LNCAP (cell line): Measurements from ENCODE around the gene CBFA2T3.

Experiments used
- TF ChIP-seq, protein P1 (sequence below): fragments of 450-650 bp; IDR thresholded peaks from 2 replicates; pipeline ENCODE4 v1.5.1; 2017; ENCODE audit warnings: mild to moderate bottlenecking

The CBFA2T3 gene

DNA sequence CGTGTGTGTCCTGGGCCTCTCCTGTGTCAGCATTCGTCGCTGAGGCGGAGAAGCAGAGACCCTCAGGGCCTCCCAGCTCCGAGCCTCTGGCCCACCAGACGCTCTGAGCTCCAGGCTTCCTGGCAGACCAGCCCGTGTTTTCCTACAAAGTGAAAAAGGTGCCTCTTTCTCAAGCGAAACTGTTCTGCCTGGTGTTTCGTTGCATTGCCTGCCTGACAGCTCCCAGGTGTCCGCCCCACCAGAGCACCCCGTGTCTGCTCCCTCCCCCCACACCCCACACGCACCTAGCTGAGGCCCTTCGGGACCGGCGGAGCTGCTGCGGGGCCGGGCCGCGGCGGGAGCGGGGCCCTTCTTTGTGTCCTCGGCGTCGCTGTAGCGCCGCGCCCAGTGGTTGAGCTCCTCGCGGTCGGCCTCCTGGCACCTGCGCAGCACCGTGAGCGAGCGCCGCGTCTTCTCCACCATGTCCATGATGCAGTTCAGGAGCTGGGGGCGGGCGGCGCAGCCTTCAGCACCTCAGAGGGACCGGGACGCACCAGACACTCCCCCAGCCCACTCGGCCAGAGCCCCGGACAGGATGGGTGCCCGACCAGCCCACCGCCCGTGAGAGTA is 95.9 kb downstream of the CBFA2T3 start:
- TF ChIP-seq, protein P1, sequence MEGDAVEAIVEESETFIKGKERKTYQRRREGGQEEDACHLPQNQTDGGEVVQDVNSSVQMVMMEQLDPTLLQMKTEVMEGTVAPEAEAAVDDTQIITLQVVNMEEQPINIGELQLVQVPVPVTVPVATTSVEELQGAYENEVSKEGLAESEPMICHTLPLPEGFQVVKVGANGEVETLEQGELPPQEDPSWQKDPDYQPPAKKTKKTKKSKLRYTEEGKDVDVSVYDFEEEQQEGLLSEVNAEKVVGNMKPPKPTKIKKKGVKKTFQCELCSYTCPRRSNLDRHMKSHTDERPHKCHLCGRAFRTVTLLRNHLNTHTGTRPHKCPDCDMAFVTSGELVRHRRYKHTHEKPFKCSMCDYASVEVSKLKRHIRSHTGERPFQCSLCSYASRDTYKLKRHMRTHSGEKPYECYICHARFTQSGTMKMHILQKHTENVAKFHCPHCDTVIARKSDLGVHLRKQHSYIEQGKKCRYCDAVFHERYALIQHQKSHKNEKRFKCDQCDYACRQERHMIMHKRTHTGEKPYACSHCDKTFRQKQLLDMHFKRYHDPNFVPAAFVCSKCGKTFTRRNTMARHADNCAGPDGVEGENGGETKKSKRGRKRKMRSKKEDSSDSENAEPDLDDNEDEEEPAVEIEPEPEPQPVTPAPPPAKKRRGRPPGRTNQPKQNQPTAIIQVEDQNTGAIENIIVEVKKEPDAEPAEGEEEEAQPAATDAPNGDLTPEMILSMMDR: no peak

DNA sequence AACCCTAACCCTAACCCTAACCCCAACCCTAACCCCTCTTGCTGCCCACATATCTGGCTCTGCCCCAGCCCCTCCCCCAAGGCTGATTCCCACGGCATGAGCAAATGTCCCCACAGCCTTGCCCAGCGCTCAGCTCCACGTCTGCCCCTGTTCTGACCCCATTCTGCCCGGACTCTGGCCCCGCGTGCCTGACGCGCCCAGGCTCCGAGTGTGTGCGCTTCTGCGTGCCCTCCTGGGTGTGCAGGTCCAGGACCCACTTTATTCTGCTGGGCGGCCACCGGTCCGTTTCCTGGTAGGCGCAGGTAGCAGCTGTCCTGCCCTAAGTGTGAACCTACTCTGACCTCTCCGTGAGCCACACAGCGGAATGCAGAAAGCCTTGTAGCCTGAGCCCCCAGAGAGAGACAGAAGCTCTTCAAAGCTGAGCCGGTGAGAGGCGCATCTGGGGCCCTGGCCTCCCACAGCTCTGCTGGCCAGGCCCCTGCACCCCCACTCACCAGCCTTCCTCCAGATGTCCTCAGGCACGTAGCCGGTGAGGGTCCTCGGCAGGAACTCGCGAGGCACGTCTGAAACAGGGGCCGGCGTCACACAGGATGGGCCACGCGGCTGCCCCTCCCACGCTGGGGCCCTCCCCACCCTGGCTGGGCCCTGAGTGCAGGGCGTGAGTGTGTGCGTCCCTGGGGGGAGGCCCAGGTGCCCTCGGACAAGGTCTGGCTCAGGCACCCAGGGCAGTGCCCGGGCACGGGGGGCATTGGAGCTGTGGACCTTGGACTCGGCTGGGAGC is 96.6 kb downstream of the CBFA2T3 start:
- TF ChIP-seq, protein P1: no peak

DNA sequence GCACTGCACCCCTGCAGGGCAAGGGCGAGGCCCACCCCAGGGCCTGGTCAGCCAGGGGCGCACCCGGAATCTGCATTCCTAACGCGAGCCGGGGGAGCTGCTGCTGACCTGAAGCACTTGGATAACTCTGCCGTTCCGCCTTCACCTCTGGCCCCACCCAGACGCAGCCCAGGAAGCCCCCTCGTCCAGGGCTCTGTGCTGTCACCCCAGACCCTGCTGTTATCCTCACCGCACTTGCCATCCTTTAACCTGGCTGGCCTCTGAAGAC is 97.3 kb downstream of the CBFA2T3 start:
- TF ChIP-seq, protein P1: no peak

DNA sequence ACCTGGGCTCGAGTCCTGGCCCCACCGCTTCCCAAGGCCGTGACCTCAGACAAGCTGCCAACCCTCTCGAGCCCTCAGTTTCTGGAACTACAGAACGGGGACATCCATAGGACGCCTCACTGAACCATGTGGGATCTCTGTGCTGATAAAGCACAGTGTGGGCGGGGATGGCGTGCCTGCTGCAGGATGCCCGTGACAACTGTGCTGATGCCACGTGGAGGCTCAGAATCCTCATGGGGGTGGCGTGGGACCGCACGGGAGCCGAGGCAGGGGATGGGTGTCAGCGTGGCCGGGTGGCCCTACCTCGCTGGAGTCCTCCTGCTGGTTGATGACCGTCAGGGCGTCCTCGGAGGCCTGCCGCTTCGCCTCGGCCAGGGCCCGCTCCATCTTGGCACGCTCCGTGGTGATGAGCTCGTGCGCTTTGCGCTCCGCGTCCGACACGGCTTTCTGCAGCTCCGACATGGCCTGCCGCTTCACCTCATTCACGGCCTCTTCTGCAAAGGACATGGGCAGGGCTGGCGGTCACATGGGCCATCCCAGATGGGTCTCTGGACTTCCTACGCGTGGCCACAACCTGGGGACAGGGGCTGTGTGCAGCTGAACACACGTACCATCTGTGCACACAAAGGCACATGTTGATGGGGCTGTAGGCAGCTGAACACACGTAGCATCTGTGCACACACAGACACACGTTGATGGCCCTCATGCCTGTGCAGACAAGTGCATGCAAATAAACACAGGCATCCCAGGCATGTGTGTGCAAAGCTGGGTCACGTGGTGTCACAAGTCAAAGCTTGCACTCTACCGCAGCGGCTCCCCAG is 97.8 kb downstream of the CBFA2T3 start:
- TF ChIP-seq, protein P1: no peak

DNA sequence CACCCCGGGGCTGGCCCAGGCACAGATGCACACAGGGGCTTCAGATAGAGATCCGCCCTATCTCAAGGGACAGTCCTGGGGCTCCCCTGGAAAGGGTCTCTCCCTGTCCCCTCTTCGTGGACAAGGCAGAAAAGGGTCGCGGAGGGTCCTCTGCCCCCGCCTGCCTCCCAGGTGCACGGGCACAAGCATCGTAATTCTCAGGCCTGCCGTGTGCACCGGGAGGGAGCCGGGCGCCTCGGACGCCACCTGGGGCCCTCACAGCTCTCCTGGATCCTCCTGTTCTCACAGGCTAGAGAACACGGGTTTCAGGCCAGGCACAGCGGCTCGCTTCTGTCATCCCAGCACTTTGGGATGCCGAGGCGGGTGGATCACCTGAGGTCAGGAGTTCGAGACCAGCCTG is 98.7 kb downstream of the CBFA2T3 start:
- TF ChIP-seq, protein P1: no peak

DNA sequence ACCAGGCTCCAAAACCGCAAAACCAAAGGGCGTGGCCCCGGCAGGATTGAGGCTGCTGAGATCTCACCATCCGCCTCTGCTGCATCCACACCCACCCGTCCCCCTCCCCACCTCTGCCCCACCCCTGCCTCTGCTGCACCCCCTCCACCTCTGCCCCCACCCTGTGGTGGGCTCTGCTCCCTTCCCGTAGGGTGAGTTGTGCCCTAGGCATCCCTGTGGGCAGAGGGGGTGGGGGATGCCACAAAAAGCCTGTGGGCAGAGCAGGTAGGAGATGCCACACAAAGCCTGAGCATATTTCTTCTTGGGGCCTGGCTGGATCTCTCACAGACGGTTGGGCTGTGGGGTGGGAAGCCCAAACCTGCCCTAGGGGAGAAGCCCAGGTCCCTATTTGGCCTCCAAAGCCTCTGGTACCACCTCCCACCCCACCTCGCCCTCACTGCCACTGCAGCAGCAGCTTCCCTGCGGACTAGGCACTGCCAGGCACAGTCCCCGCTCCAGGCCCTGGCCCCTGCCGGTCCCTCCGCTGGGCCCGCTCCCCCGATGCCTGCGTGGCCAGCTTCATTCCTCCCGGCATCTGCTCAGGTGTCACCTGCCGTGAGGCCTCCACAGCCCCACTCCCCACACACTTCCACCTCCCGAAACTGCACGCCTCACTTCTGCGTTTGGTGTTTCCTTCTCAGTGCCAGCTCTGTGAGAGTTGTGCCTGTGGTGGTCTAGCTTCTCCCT is 99.3 kb downstream of the CBFA2T3 start:
- TF ChIP-seq, protein P1: no peak

DNA sequence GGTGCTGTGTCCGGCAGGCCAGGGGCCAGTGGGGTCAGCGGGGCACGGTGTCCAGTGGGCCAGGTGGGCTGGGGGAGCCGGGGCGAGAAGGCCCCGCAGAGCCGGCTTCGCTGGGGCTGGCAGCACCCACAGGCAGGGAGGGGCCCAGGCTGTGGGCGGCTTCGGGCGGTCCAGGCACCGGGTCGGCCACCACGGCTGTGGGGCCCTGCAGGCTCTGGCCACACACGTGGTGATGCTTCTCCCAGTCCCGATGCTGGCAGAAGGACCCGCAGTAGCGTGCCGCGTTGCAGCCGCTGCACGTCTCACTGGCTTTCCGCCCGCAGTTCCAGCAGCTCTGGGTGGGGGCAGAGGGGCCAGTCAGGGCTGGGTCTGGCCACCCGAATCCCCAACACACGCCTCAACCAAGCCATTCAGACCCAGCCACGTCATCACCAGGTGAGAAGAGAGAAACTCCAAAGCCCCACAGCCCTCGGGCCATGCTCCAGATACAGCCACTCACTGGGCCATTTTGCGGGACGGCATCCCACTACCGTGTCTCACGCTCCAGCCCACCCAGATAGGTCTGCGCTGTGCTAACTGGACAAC is 100.0 kb downstream of the CBFA2T3 start:
- TF ChIP-seq, protein P1: no peak
